Panc1 (cell line): ENCODE measurements around the gene PGRMC2. TPM values are rescaled to one million over a fixed set of nuclear protein-coding genes. Genes with fewer than 3 reads are reported as not detected.

Experiments
- ATAC-seq: fragments of 200-7000 bp; cut with Tn5 transposase; 2 replicates; pipeline ENCODE4 v1.9.1; 2020; ENCODE audit warnings: mild to moderate bottlenecking, moderate library complexity
- BruUV-seq: library from RNA; stranded (reverse); fragments of 400-500 nt; replicated peaks from 2 replicates; lab custom pipeline; 2021; lab: Mats Ljungman, UMichigan
- CTCF ChIA-PET: fragments of 300-600 bp; sonication (Branson Sonifier 250); formaldehyde crosslinking; loops from one replicate; lab custom pipeline; 2022; ENCODE audit warnings: antibody characterized with exemption; lab: Charles Lee
- POLR2A ChIA-PET: fragments of 300-600 bp; sonication (Branson Sonifier 250); formaldehyde crosslinking; loops from one replicate; lab custom pipeline; 2022; ENCODE audit warnings: antibody characterized with exemption; lab: Charles Lee
- DNase-seq: peaks from one replicate; pipeline ENCODE4 v3.0.0-alpha.2; 2010; ENCODE audit warnings: low read depth, low spot score
- H3K27ac ChIP-seq: 2 replicates; pipeline ENCODE4 v1.5.1; 2011; ENCODE audit warnings: mild to moderate bottlenecking, low read length, inconsistent platforms
- H3K27me3 ChIP-seq: fragments of 200-500 bp; sonication (Bioruptor generic); 2 replicates; pipeline ENCODE4 v1.6.0; 2014; ENCODE audit warnings: low read length, inconsistent platforms; ENCODE audit not compliant: control insufficient read depth, insufficient read depth
- H3K36me3 ChIP-seq: fragments of 200-500 bp; sonication (Bioruptor generic); 2 replicates; pipeline ENCODE4 v1.5.1; 2014; ENCODE audit warnings: inconsistent platforms, mild to moderate bottlenecking, low read length, moderate library complexity; ENCODE audit not compliant: control insufficient read depth, insufficient read depth
- H3K4me1 ChIP-seq: 2 replicates; pipeline ENCODE4 v1.5.1; 2011; ENCODE audit warnings: inconsistent platforms, mild to moderate bottlenecking, low read length, moderate library complexity; ENCODE audit not compliant: control insufficient read depth, insufficient read depth
- H3K4me3 ChIP-seq, 2 experiments: 2 replicates each; pipeline ENCODE4 v1.5.1; 2011 to 2012; ENCODE audit warnings: low read depth in 2 of 2, low read length in 2 of 2, mild to moderate bottlenecking in 2 of 2, inconsistent platforms in 1 of 2, moderate library complexity in 1 of 2
- H3K9me3 ChIP-seq: fragments of 200-500 bp; sonication (Bioruptor generic); 2 replicates; pipeline ENCODE4 v1.5.1; 2014; ENCODE audit warnings: low read depth, mild to moderate bottlenecking, inconsistent platforms, low read length, moderate library complexity; ENCODE audit not compliant: control insufficient read depth, insufficient read depth
- CTCF ChIP-seq: fragments of 450-650 bp; IDR thresholded peaks from 2 replicates; pipeline ENCODE4 v1.5.1; 2017; ENCODE audit warnings: mild to moderate bottlenecking
- POLR2AphosphoS5 ChIP-seq: IDR thresholded peaks from 2 replicates; pipeline ENCODE4 v1.6.1; 2012; ENCODE audit warnings: mild to moderate bottlenecking, low read depth, low read length, moderate library complexity
- REST ChIP-seq, 2 experiments: IDR thresholded peaks; 2 replicates each; pipeline ENCODE4 v1.6.1; 2011 to 2012; ENCODE audit warnings: low read depth in 2 of 2, control low read depth in 1 of 2, low read length in 1 of 2, mild to moderate bottlenecking in 1 of 2, moderate library complexity in 1 of 2; ENCODE audit not compliant: insufficient read depth in 1 of 2
- SIN3A ChIP-seq: IDR thresholded peaks from 2 replicates; pipeline ENCODE4 v1.6.1; 2012; ENCODE audit warnings: low read depth, mild to moderate bottlenecking, low read length, moderate library complexity, borderline replicate concordance; ENCODE audit not compliant: insufficient read depth
- TCF7L2 ChIP-seq: IDR thresholded peaks from 2 replicates; pipeline ENCODE4 v1.6.1; 2011; ENCODE audit warnings: mild to moderate bottlenecking, low read depth, low read length, inconsistent platforms
- in situ Hi-C: cut with HindIII; loops from 2 replicates; pipeline ENCODE4 v1.10.0; 2016; ENCODE audit warnings: low sequenced_read_pairs, low pct_unique_long_range_greater_than_20kb
- intact Hi-C: fragments of 100-400 bp; cut with micrococcal nuclease; formaldehyde crosslinking; loops from one replicate; pipeline ENCODE4 v1.10.0; 2022; ENCODE audit not compliant: unreplicated experiment
- total RNA-seq: library from RNA; stranded (reverse); gene quantifications from one replicate; pipeline ENCODE4 v1.2.1, GENCODE V29; 2021; ENCODE audit not compliant: unreplicated experiment

PGRMC2 gene
- total RNA-seq, 1 experiment from 2014 or later: 47.6 TPM

- Histone ChIP-seq H3K4me3 (no peak overlapping the region), H3K4me1 (no peaks in the 10 kb centered on the region), H3K27ac (no peak overlapping the region), H3K9me3 (no peaks in the 10 kb centered on the region), H3K27me3 (no peaks in the 10 kb centered on the region), H3K36me3 (no peaks in the 10 kb centered on the region)
- ChIA-PET CTCF (no interaction called here), POLR2A (no interaction called here)
- BruUV-seq: no TSS peak
- DNase-seq: no peak
- in situ Hi-C loops (no loop called here), intact Hi-C loops (no loop called here)
- ATAC-seq: no peak
- TF ChIP-seq REST (IDR thresholded peaks at IDR 0.05; ENCODE audit: insufficient read depth in 1 of 2, low read depth in 2 of 2, low read length in 1 of 2): no peak
- TF ChIP-seq POLR2AphosphoS5: no peak
- no peak for TF ChIP-seq SIN3A
- TF ChIP-seq TCF7L2: no peak
- no peak for TF ChIP-seq CTCF
These were observed 18.3 kb upstream of the PGRMC2 start for GRCh38 chr4:128305942-128306341.

DNA sequence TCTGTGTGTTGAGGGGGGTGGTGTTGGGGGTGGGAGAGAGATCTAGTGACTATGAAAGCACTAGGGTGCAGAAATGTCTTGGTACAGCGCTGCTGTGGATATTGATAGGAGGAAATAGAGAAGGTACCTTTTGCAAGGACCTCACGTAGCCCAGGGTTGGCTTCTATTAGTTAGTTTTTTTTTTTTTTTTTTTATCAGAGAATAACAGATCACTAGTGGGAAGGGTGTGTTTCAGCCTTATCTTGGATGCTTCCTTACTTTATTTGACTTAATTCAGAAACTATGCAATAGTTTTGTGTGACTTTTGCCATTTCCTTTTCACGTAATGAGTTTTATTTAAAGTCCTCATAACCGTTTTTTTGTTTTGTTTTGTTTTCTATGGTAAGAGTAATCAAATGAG, 16.4 kb upstream of the PGRMC2 start:
- H3K27ac ChIP-seq: no peak overlapping the region
- H3K36me3 ChIP-seq: peaks cover 2% of the 10 kb centered on the region; the same call in 1 of the 2 replicates
- no peak overlapping the region for H3K4me3 ChIP-seq
- ATAC-seq (no peak), DNase-seq (no peak)
- no peaks in the 10 kb centered on the region for H3K9me3 ChIP-seq
- H3K27me3 ChIP-seq: no peaks in the 10 kb centered on the region
- TF ChIP-seq SIN3A: no peak
- POLR2A ChIA-PET: no interaction called here
- BruUV-seq: no TSS peak
- intact Hi-C loops (no loop called here), in situ Hi-C loops (no loop called here)
- CTCF ChIA-PET: no interaction called here
- no peaks in the 10 kb centered on the region for H3K4me1 ChIP-seq

GRCh38 chr4:128303405-128303785, 15.8 kb upstream of the PGRMC2 start:
- CTCF ChIA-PET: no interaction called here
- Histone ChIP-seq H3K36me3 (peaks cover 2% of the 10 kb centered on the region; the same call in 1 of the 2 replicates), H3K27ac (no peak overlapping the region), H3K4me1 (no peaks in the 10 kb centered on the region), H3K4me3 (no peak overlapping the region), H3K9me3 (no peaks in the 10 kb centered on the region), H3K27me3 (no peaks in the 10 kb centered on the region)
- DNase-seq (no peak), ATAC-seq (no peak)
- intact Hi-C loops: no loop called here
- POLR2A ChIA-PET: no interaction called here
- in situ Hi-C loops: no loop called here
- TF ChIP-seq SIN3A (no peak), TCF7L2 (no peak), POLR2AphosphoS5 (no peak), CTCF (no peak), REST (IDR thresholded peaks at IDR 0.05; ENCODE audit: insufficient read depth in 1 of 2, low read depth in 2 of 2, low read length in 1 of 2) (no peak)
- BruUV-seq: no TSS peak
